SK-N-MC (cell line): ENCODE measurements around the gene DNAH14.
"Not testable (repeated sequence)": the region's sequence is repeated elsewhere in the genome, so short reads cannot be mapped to it uniquely, and the experiment has no call there.

Experiments used
- DNase-seq: peaks from one replicate; pipeline ENCODE4 v3.0.0-alpha.2; 2011; ENCODE audit warnings: low read depth, low spot score
- H3K27ac ChIP-seq: fragments of 200-600 bp; sonication (generic); 2 replicates; pipeline ENCODE4 v1.5.1; 2016; ENCODE audit warnings: mixed run types
- H3K36me3 ChIP-seq: fragments of 200-600 bp; sonication (generic); 2 replicates; pipeline ENCODE4 v1.6.1; 2017; ENCODE audit warnings: antibody characterized with exemption, low read length, mixed read lengths; ENCODE audit not compliant: insufficient read depth
- H3K4me3 ChIP-seq: fragments of 200-600 bp; sonication (generic); 2 replicates; pipeline ENCODE4 v1.5.1; 2016
- H3K9ac ChIP-seq: fragments of 200-600 bp; sonication (generic); 2 replicates; pipeline ENCODE4 v1.8.0; 2017; ENCODE audit warnings: mixed run types, mixed read lengths; ENCODE audit not compliant: insufficient read length
- H3K9me3 ChIP-seq: fragments of 200-600 bp; sonication (generic); 2 replicates; pipeline ENCODE4 v1.6.1; 2017; ENCODE audit warnings: low read depth, mild to moderate bottlenecking, antibody characterized with exemption, low read length, moderate library complexity, mixed read lengths
- EZH2 ChIP-seq: fragments of 200-600 bp; sonication (generic); IDR thresholded peaks from one replicate; pipeline ENCODE4 v1.6.1; 2017; ENCODE audit warnings: antibody characterized with exemption
- FOXP2 ChIP-seq: optimal IDR thresholded peaks from 2 replicates; pipeline ENCODE3; 2011; ENCODE audit warnings: mild to moderate bottlenecking, moderate library complexity; ENCODE audit not compliant: insufficient read depth; ENCODE audit errors: extremely low read length, control extremely low read depth
- POLR2AphosphoS5 ChIP-seq: IDR thresholded peaks from 2 replicates; pipeline ENCODE4 v1.6.1; 2012; ENCODE audit warnings: mild to moderate bottlenecking, low read depth, low read length, borderline replicate concordance

DNAH14 gene

GRCh38 chr1:225257081-225257480 lies 327.6 kb downstream of the DNAH14 start:
- Histone ChIP-seq H3K4me3 (no peak overlapping the region), H3K9ac (no peak overlapping the region), H3K9me3 (no peaks in the 10 kb centered on the region), H3K27ac (no peak overlapping the region), H3K36me3 (no peaks in the 10 kb centered on the region)
- DNase-seq: no peak
- TF ChIP-seq POLR2AphosphoS5 (no peak), FOXP2 (no peak), EZH2 (no peak)

- no peak for DNase-seq
- Histone ChIP-seq H3K36me3 (no peaks in the 10 kb centered on the region), H3K9ac (no peak overlapping the region), H3K9me3 (0 out of 2 replicates have a peak, but pooled peaks cover 4% of the 10 kb centered on the region), H3K27ac (no peak overlapping the region), H3K4me3 (no peak overlapping the region)
- TF ChIP-seq FOXP2 (no peak), EZH2 (no peak), POLR2AphosphoS5 (no peak)
Observed at GRCh38 chr1:225258811-225259210, 329.3 kb downstream of the DNAH14 start.

GRCh38 chr1:225259542-225259941 lies 330.1 kb downstream of the DNAH14 start:
- no peak overlapping the region for H3K27ac ChIP-seq
- no peak overlapping the region for H3K9ac ChIP-seq
- H3K36me3 ChIP-seq: no peaks in the 10 kb centered on the region
- 0 out of 2 replicates have a peak, but pooled peaks cover 4% of the 10 kb centered on the region for H3K9me3 ChIP-seq
- no peak for TF ChIP-seq EZH2
- no peak for TF ChIP-seq FOXP2
- TF ChIP-seq POLR2AphosphoS5: no peak
- H3K4me3 ChIP-seq: no peak overlapping the region
- DNase-seq: no peak

- H3K9ac ChIP-seq: no peak overlapping the region
- 0 out of 2 replicates have a peak, but pooled peaks cover 4% of the 10 kb centered on the region for H3K9me3 ChIP-seq
- H3K27ac ChIP-seq: no peak overlapping the region
- H3K4me3 ChIP-seq: no peak overlapping the region
- H3K36me3 ChIP-seq: no peaks in the 10 kb centered on the region
- TF ChIP-seq EZH2: no peak
- TF ChIP-seq FOXP2: no peak
- TF ChIP-seq POLR2AphosphoS5: no peak
- DNase-seq: no peak
Observed at GRCh38 chr1:225260319-225260718, 330.8 kb downstream of the DNAH14 start.

- H3K27ac ChIP-seq: peak overlapping the region; percentile 20
- no peak for DNase-seq
- H3K36me3 ChIP-seq: no peaks in the 10 kb centered on the region
- H3K9me3 ChIP-seq: no peaks in the 10 kb centered on the region
- H3K4me3 ChIP-seq: no peak overlapping the region
- no peak for TF ChIP-seq EZH2
- TF ChIP-seq FOXP2: no peak
- TF ChIP-seq POLR2AphosphoS5: no peak
- H3K9ac ChIP-seq: no peak overlapping the region
Observed at GRCh38 chr1:225277445-225277844, 348.0 kb downstream of the DNAH14 start.

GRCh38 chr1:225280563-225280962 lies 351.1 kb downstream of the DNAH14 start:
- H3K9ac ChIP-seq: no peak overlapping the region
- no peak for TF ChIP-seq FOXP2
- TF ChIP-seq EZH2: no peak
- no peak for TF ChIP-seq POLR2AphosphoS5
- no peak for DNase-seq

GRCh38 chr1:225290244-225290643 lies 360.8 kb downstream of the DNAH14 start:
- H3K9me3 ChIP-seq: no peaks in the 10 kb centered on the region; the same call in 1 of the 2 replicates
- H3K4me3 ChIP-seq: no peak overlapping the region
- DNase-seq: no peak
- TF ChIP-seq FOXP2 (no peak), POLR2AphosphoS5 (no peak), EZH2 (no peak)
- no peak overlapping the region for H3K9ac ChIP-seq
- H3K36me3 ChIP-seq: no peaks in the 10 kb centered on the region
- no peak overlapping the region for H3K27ac ChIP-seq

More at GRCh38 chr1:225280563-225280962, 351.1 kb downstream of the DNAH14 start:
- Histone ChIP-seq H3K36me3 (no peaks in the 10 kb centered on the region), H3K27ac (no peak overlapping the region), H3K4me3 (no peak overlapping the region), H3K9me3 (no peaks in the 10 kb centered on the region)

- Histone ChIP-seq H3K36me3 (no peaks in the 10 kb centered on the region), H3K27ac (no peak overlapping the region), H3K4me3 (no peak overlapping the region), H3K9me3 (no peaks in the 10 kb centered on the region), H3K9ac (no peak overlapping the region)
- TF ChIP-seq FOXP2 (no peak), EZH2 (no peak), POLR2AphosphoS5 (no peak)
- no peak for DNase-seq
Observed at GRCh38 chr1:225299624-225300023, 370.1 kb downstream of the DNAH14 start.

GRCh38 chr1:225300381-225300780 lies 370.9 kb downstream of the DNAH14 start:
- no peak overlapping the region for H3K27ac ChIP-seq
- H3K36me3 ChIP-seq: no peaks in the 10 kb centered on the region
- no peak for DNase-seq
- no peak overlapping the region for H3K9ac ChIP-seq
- TF ChIP-seq POLR2AphosphoS5 (no peak), FOXP2 (no peak), EZH2 (no peak)
- H3K4me3 ChIP-seq: no peak overlapping the region
- H3K9me3 ChIP-seq: no peaks in the 10 kb centered on the region

GRCh38 chr1:225304996-225305395 lies 375.5 kb downstream of the DNAH14 start:
- no peak for DNase-seq
- TF ChIP-seq FOXP2 (no peak), EZH2 (no peak), POLR2AphosphoS5 (no peak)
- Histone ChIP-seq H3K4me3 (no peak overlapping the region), H3K27ac (no peak overlapping the region), H3K9ac (no peak overlapping the region), H3K9me3 (no peaks in the 10 kb centered on the region), H3K36me3 (no peaks in the 10 kb centered on the region)

- H3K4me3 ChIP-seq, DNase-seq, H3K27ac ChIP-seq, H3K9me3 ChIP-seq, H3K9ac ChIP-seq, H3K36me3 ChIP-seq: not testable (repeated sequence)
Observed at GRCh38 chr1:225310544-225310943, 381.1 kb downstream of the DNAH14 start.
